ENCODE results near the gene NOMO2.
"Not testable (repeated sequence)": the region's sequence is repeated elsewhere in the genome, so short reads cannot be mapped to it uniquely, and the experiment has no call there.

Gene NOMO2, protein sequence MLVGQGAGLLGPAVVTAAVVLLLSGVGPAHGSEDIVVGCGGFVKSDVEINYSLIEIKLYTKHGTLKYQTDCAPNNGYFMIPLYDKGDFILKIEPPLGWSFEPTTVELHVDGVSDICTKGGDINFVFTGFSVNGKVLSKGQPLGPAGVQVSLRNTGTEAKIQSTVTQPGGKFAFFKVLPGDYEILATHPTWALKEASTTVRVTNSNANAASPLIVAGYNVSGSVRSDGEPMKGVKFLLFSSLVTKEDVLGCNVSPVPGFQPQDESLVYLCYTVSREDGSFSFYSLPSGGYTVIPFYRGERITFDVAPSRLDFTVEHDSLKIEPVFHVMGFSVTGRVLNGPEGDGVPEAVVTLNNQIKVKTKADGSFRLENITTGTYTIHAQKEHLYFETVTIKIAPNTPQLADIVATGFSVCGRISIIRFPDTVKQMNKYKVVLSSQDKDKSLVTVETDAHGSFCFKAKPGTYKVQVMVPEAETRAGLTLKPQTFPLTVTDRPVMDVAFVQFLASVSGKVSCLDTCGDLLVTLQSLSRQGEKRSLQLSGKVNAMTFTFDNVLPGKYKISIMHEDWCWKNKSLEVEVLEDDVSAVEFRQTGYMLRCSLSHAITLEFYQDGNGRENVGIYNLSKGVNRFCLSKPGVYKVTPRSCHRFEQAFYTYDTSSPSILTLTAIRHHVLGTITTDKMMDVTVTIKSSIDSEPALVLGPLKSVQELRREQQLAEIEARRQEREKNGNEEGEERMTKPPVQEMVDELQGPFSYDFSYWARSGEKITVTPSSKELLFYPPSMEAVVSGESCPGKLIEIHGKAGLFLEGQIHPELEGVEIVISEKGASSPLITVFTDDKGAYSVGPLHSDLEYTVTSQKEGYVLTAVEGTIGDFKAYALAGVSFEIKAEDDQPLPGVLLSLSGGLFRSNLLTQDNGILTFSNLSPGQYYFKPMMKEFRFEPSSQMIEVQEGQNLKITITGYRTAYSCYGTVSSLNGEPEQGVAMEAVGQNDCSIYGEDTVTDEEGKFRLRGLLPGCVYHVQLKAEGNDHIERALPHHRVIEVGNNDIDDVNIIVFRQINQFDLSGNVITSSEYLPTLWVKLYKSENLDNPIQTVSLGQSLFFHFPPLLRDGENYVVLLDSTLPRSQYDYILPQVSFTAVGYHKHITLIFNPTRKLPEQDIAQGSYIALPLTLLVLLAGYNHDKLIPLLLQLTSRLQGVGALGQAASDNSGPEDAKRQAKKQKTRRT

GRCh38 chr16:18561727-18562314, at the start of gene NOMO2:
NOMO2 (minus strand) TSS chr16:18562097; CDS start chr16:18562040, 57 bp downstream.
- H3K27ac ChIP-seq, result not testable (repeated sequence)

DNA sequence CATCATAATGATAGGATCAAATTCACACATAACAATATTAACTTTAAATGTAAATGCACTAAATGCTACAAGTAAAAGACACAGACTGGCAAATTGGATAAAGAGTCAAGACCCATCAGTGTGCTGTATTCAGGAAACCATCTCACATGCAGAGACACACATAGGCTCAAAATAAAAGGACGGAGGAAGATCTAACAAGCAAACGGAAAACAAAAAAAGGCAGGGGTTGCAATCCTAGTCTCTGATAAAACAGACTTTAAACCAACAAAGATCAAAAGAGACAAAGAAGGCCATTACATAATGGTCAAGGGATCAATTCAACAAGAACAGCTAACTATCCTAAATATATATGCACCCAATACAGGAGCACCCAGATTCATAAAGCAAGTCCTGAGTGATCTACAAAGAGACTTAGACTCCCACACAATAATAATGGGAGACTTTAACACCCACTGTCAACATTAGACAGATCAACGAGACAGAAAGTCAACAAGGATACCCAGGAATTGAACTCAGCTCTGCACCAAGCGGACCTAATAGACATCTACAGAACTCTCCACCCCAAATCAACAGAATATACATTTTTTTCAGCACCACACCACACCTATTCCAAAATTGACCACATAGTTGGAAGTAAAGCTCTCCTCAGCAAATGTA, 48.4 kb upstream of the NOMO2 start:
- not testable (repeated sequence) for H3K27ac ChIP-seq

DNA sequence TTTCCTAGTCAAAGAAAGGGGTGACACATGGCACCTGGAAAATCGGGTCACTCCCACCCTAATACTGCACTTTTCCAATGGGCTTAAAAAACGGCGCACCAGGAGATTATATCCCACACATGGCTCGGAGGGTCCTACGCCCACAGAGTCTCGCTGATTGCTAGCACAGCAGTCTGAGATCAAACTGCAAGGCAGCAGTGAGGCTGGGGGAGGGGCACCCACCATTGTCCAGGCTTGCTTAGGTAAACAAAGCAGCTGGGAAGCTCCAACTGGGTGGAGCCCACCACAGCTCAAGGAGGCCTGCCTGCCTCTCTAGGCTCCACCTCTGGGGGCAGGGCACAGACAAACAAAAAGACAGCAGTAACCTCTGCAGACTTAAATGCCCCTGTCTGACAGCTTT, 46.4 kb upstream of the NOMO2 start:
- not testable (repeated sequence) for H3K27ac ChIP-seq

GRCh38 chr16:18603572-18604246, 41.8 kb upstream of the NOMO2 start:
- H3K27ac ChIP-seq, result not testable (repeated sequence)

GRCh38 chr16:18598582-18598981, 36.7 kb upstream of the NOMO2 start:
- not testable (repeated sequence) for H3K27ac ChIP-seq

DNA sequence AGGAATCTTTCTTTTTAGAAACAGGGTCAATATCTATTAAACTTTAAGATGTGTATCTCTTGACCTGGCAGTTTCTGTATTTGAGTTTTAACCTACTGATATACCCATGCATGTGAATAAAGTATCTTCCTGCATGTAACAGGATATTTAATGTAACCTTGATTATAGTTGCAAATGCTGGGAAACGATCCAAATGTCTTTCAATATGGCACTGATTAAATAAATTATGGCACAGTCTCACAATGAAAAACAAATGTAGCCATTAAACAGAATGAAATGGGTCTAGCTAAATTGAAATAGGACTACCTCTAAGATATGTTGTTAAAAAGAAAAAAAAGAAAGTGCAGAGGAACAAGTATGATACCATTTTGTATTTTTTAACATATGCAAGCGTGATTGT, 35.8 kb upstream of the NOMO2 start:
- H3K27ac ChIP-seq, result not testable (repeated sequence)

GRCh38 chr16:18597319-18597718, 35.4 kb upstream of the NOMO2 start:
- H3K27ac ChIP-seq, result not testable (repeated sequence)

DNA sequence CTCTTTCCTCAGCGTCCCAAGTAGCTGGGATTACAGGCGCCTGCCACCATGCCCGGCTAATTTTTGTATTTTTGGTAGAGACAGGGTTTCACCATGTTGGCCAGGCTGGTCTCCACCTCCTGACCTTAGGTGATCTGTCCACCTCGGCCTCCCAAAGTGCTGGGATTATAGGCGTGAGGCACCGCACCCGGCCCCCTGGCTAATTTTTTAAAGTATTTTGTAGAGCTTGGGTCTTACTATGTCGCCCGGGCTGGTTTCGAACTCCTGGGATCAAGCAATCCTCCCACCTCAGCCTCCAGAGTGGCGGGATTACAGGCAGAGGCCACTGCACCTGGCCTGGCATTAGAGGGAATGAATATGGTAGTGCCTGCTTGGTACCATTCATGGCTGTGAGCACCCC, 33.9 kb upstream of the NOMO2 start:
- H3K27ac ChIP-seq, result not testable (repeated sequence)

DNA sequence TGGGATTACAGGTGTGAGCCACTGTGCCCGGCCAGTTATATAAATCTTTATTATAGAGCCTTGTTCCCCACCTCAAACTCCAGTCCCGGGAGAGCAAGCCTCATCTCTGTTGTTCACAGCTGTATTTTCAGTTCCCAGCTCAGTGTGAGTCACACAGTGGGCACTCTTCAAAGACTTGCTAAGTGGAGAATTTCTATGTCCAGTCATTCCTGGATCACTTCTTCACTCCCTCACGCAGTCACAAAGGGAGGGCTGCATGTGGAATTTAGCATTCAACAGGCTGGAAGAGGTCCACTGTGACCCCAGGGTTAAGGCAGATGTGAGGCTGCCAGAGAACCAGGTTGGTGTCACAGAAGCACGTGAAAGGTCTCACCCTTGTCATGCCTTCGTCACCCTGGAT, 33.0 kb upstream of the NOMO2 start:
- H3K27ac ChIP-seq, result not testable (repeated sequence)

DNA sequence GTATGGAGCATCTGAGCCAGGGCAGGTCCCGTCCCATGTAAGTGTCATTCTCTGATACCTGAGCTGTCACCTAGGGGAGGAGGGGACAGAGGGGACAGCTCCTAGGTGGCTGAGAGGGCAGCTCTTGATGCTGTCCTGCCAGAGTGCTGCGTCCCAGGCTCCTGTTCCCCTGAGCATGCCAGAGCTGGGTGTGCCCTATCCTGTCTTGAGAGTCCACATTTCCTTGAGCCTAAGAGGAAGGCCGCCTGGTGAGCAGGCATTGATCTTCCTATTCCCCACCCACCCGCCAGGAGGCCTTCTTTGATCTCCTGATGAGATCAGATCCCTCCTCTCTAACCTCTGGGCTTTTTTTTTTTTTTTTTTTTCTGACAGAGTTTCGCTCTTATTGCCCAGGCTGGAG, 32.0 kb upstream of the NOMO2 start:
- not testable (repeated sequence) for H3K27ac ChIP-seq

DNA sequence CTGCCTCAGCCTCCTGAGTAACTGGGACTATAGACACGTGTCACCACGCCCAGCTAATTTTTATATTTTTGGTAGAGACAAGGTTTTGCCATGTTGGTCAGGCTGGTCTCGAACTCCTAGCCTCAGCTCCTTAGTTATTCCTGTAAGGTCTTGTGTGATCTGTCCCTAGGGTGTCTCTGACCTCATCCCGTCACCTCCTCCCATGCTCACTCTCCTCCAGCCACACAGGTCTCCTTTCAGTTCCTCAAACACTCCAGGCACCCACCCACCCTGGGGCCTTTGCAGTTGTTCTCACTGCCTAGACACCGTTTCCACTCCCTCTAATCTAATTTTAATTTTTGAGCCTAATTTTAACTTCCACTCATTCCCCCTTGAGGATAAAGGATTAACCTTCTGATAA, 31.1 kb upstream of the NOMO2 start:
- H3K27ac ChIP-seq, result not testable (repeated sequence)

DNA sequence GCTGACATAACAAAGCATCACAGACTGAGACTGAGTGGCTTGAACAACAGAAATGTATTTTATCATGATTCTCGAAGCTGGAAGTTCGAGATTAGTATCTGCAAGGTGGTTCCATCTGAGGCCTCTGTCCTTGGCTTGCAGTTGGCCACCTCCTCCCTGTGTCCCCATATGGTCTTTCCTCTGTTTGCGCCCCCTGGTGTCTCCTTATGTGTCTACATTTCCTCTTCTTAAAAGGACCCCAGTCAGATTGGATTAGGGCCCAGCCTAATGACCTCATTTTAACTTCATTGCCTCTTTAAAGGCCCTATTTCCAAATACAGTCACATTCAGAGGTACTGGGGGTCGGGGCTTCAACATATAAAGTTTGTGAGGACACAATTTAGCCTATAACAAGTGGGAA, 30.0 kb upstream of the NOMO2 start:
- not testable (repeated sequence) for H3K27ac ChIP-seq
- TF ChIP-seq, protein P1, sequence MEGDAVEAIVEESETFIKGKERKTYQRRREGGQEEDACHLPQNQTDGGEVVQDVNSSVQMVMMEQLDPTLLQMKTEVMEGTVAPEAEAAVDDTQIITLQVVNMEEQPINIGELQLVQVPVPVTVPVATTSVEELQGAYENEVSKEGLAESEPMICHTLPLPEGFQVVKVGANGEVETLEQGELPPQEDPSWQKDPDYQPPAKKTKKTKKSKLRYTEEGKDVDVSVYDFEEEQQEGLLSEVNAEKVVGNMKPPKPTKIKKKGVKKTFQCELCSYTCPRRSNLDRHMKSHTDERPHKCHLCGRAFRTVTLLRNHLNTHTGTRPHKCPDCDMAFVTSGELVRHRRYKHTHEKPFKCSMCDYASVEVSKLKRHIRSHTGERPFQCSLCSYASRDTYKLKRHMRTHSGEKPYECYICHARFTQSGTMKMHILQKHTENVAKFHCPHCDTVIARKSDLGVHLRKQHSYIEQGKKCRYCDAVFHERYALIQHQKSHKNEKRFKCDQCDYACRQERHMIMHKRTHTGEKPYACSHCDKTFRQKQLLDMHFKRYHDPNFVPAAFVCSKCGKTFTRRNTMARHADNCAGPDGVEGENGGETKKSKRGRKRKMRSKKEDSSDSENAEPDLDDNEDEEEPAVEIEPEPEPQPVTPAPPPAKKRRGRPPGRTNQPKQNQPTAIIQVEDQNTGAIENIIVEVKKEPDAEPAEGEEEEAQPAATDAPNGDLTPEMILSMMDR (IDR thresholded peaks at IDR 0.05), result peak; percentile 31; the same call in 1 of the 2 replicates

DNA sequence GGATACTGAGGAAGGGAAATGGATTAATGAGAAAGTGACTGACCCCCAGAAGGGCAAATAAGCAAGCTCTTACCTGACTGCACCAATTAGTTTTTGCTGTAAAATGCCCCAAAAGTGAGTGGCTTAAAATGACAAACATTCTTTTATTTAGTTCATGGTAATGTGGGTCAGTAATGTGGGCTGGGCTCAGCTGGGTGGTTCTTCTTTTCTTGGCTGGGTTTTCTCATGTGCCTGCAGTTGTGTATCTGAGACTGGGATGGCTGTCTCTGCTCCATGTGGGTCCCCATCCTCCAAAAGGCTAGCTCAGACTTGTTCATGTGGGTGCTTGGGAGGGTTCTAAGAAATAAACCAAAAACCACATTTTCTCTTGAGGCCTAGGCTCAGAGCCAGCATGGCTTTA, 29.5 kb upstream of the NOMO2 start:
- H3K27ac ChIP-seq, result not testable (repeated sequence)

DNA sequence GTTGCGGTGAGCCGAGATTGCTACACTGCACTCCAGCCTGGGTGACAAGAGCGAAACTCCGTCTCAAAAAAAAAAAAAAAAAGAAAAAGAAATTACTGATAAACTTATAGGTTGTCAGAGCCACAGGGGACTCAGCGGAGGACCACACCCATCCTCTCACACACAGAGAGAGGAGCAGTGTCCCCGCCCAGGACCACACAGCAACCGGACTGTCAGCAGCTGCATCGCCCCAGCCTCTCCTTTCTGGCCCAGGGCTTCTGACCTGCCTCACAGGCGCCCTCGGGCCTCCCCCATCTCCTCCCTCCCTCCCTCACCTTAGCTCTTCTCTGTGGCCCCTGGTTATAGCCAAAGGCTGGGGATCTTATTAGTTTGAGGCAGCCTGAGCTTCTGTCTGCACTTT, 27.9 kb upstream of the NOMO2 start:
- H3K27ac ChIP-seq, result not testable (repeated sequence)

GRCh38 chr16:18586560-18587540, 25.0 kb upstream of the NOMO2 start:
- not testable (repeated sequence) for H3K27ac ChIP-seq

DNA sequence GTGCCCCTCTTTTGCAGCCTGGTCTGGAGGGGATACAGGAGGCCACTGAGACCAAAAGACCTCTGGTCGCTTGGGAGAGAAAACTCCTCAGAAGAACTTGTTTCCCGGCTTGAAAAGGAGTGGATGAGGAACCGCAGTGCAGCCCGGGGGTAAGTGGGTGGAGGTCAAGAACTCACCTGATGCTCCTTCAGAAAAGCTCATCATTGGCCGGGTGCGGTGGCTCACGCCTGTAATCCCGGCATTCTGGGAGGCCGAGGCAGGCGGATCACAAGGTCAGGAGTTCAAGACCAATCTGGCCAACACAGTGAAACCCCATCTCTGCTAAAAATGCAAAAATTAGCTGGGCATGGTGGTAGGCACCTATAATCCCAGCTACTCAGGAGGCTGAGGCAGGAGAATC, 23.9 kb upstream of the NOMO2 start:
- not testable (repeated sequence) for H3K27ac ChIP-seq

Data from 22Rv1 (cell line).